PC-9 (cell line): ENCODE measurements around the gene SLC44A4. TPM values are rescaled to one million over a fixed set of nuclear protein-coding genes. Genes with fewer than 3 reads are reported as not detected.

ENCODE experiments used
- BruUV-seq: library from RNA; stranded (reverse); fragments of 400-500 nt; replicated peaks from 2 replicates; lab custom pipeline; 2021; lab: Mats Ljungman, UMichigan
- CTCF ChIA-PET: fragments of 300-600 bp; sonication (Branson Sonifier 250); formaldehyde crosslinking; loops from one replicate; lab custom pipeline; 2022; ENCODE audit warnings: antibody characterized with exemption; lab: Charles Lee
- POLR2A ChIA-PET: fragments of 300-600 bp; sonication (Branson Sonifier 250); formaldehyde crosslinking; loops from one replicate; lab custom pipeline; 2022; ENCODE audit warnings: antibody characterized with exemption; ENCODE audit not compliant: unreplicated experiment; lab: Charles Lee
- DNase-seq, 2 experiments: peaks; one replicate each; pipeline versions ENCODE4 v3.0.0 to v3.0.0-alpha.2; 2015 to 2022; ENCODE audit warnings: mixed read lengths in 1 of 2
- H2AFZ ChIP-seq: fragments of 200-600 bp; sonication (generic); 2 replicates; pipeline ENCODE4 v1.8.1; 2017; ENCODE audit warnings: antibody characterized with exemption
- H3F3A ChIP-seq: fragments of 200-600 bp; sonication (generic); 2 replicates; pipeline ENCODE4 v1.8.1; 2017; ENCODE audit warnings: antibody characterized with exemption, mild to moderate bottlenecking, low read depth; ENCODE audit not compliant: insufficient read depth
- H3K27ac ChIP-seq: fragments of 200-600 bp; sonication (generic); 2 replicates; pipeline ENCODE4 v1.6.1; 2016; ENCODE audit warnings: mixed run types
- H3K27me3 ChIP-seq: fragments of 200-600 bp; sonication (generic); 2 replicates; pipeline ENCODE4 v1.6.1; 2016; ENCODE audit warnings: low read depth, mixed run types; ENCODE audit not compliant: insufficient read depth
- H3K36me3 ChIP-seq: fragments of 200-600 bp; sonication (generic); 2 replicates; pipeline ENCODE4 v1.6.1; 2016; ENCODE audit warnings: low read depth, mixed run types
- H3K4me1 ChIP-seq: fragments of 200-600 bp; sonication (generic); replicated peaks from 2 replicates; pipeline ENCODE4 v1.6.1; 2016; ENCODE audit warnings: mixed run types; ENCODE audit not compliant: insufficient read depth
- H3K4me2 ChIP-seq: fragments of 200-600 bp; sonication (generic); 2 replicates; pipeline ENCODE4 v1.6.1; 2017; ENCODE audit warnings: mixed run types
- H3K4me3 ChIP-seq: fragments of 200-600 bp; sonication (generic); 2 replicates; pipeline ENCODE4 v1.6.1; 2016; ENCODE audit warnings: mixed run types
- H3K79me2 ChIP-seq: fragments of 200-600 bp; sonication (generic); 2 replicates; pipeline ENCODE4 v1.6.1; 2017; ENCODE audit warnings: low read depth, mixed run types
- H3K9me2 ChIP-seq: fragments of 200-600 bp; sonication (generic); 2 replicates; pipeline ENCODE4 v1.8.1; 2017; ENCODE audit warnings: mild to moderate bottlenecking; ENCODE audit not compliant: insufficient read depth
- H3K9me3 ChIP-seq: fragments of 200-600 bp; sonication (generic); 2 replicates; pipeline ENCODE4 v1.8.1; 2016; ENCODE audit warnings: low read depth; ENCODE audit not compliant: insufficient read depth
- H4K20me1 ChIP-seq: fragments of 200-600 bp; sonication (generic); 2 replicates; pipeline ENCODE4 v1.8.1; 2017; ENCODE audit not compliant: insufficient read depth
- CTCF ChIP-seq: fragments of 200-600 bp; sonication (generic); conservative IDR thresholded peaks from 2 replicates; pipeline ENCODE4 v1.6.1; 2017; ENCODE audit warnings: mixed run types, antibody characterized with exemption, mild to moderate bottlenecking, moderate library complexity
- EZH2 ChIP-seq: fragments of 200-600 bp; sonication (generic); IDR thresholded peaks from 2 replicates; pipeline ENCODE4 v1.8.0; 2017; ENCODE audit warnings: antibody characterized with exemption, low read depth
- intact Hi-C: fragments of 100-400 bp; cut with micrococcal nuclease; formaldehyde crosslinking; loops from one replicate; pipeline ENCODE4 v1.10.0; 2022; ENCODE audit not compliant: unreplicated experiment
- total RNA-seq: library from RNA; stranded (reverse); gene quantifications from 2 replicates; pipeline ENCODE4 v1.2.3, GENCODE V29; 2021

The SLC44A4 gene
- total RNA-seq, 1 experiment from 2014 or later, result 44.4 TPM

DNA sequence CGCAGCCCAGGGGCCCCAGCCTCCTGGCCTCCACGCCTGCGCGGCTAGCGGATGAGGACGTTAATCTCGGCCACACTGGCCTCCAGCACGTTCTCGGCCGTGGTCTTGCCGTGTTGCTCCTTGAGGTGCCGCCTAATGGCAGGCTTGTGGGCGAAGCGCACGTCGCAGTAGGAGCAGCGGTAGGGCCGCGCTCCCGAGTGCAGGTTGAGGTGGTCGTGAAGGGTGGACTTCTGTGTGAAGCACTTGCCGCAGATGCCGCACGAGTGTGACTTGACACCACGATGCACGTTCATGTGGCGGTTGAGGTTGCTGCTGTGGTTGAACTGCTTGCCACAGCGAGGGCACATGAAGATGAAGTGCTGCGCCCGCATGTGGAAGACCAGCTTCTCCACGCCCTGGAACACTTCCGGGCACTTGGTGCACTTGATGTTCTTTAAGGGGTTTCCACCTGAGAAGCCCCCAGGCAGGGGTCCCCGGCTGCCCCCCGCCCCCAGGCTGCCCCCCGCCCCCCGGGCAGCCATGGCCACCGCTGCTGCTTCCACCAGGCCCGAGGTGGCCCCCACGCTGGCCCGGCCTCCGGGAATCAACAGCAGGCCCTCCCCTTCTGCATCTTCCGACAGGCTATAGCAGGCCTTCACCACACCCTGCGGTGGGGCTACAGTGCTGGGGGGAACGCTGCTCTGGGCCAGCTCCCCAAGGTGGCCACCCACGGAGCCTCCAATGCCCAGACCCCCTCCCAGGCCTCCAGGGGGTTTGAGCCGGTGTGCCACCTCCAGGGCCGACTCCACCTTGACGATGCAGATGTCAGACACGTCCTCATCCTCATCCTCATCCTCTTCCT, 21.3 kb upstream of the SLC44A4 start:
- H3F3A ChIP-seq, result peaks cover 40% of the 10 kb centered on the region
- no peaks in the 10 kb centered on the region for H3K9me3 ChIP-seq
- H3K36me3 ChIP-seq, result peaks cover 7% of the 10 kb centered on the region; the same call in 1 of the 2 replicates
- H3K9me2 ChIP-seq, result no peaks in the 10 kb centered on the region
- intact Hi-C loops, result loop anchor here (5.0 kb wide), 2 partner anchors 68 to 218 kb away; partner anchors contain the start of gene LY6G5C
- no peak overlapping the region for H3K4me2 ChIP-seq
- no peak overlapping the region for H2AFZ ChIP-seq
- no peaks in the 10 kb centered on the region for H4K20me1 ChIP-seq
- H3K27me3 ChIP-seq, result no peaks in the 10 kb centered on the region
- H3K27ac ChIP-seq, result no peak overlapping the region
- CTCF ChIA-PET, result no interaction called here
- TF ChIP-seq EZH2 (no peak), CTCF (no peak)
- H3K4me3 ChIP-seq, result no peak overlapping the region
- H3K79me2 ChIP-seq, result peaks cover 30% of the 10 kb centered on the region
- BruUV-seq, result no TSS peak
- DNase-seq, result no peak
- peaks cover 28% of the 10 kb centered on the region for H3K4me1 ChIP-seq
- POLR2A ChIA-PET, result interaction anchor here (0.6 kb wide), 1 partner anchor 122 kb away, joined by 3 read pairs; no protein-coding TSS in a partner anchor

DNA sequence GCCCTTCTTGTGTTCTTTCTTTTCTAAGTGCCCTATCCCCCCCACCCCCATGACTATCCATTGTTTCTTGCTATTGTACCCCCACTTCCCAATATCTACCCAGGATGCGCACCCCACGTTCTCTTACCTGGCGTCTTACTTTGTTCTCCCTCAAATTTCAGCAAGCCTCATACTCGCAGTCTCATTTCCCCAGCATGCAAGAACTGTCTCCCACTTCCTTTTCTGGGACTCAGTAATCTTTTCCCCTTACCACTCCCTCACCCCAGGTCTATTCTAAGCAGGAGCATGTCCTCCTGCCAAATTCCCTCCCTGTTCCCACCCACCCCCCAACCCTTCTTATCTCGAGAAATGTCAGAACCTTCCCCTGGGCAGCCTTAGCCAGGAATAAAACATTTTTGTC, 20.4 kb upstream of the SLC44A4 start:
- DNase-seq, result no peak
- intact Hi-C loops, result loop anchor here (5.0 kb wide), 2 partner anchors 67 to 217 kb away; partner anchors contain the start of gene LY6G5C
- no peak overlapping the region for H2AFZ ChIP-seq
- peaks cover 40% of the 10 kb centered on the region for H3F3A ChIP-seq
- no peaks in the 10 kb centered on the region for H4K20me1 ChIP-seq
- H3K9me2 ChIP-seq, result no peaks in the 10 kb centered on the region
- BruUV-seq, result no TSS peak
- no peak for TF ChIP-seq EZH2
- no peak for TF ChIP-seq CTCF
- H3K4me3 ChIP-seq, result no peak overlapping the region
- H3K27me3 ChIP-seq, result no peaks in the 10 kb centered on the region
- ChIA-PET CTCF (no interaction called here), POLR2A (no interaction called here)
- H3K4me2 ChIP-seq, result peak overlapping the region; percentile 91
- peaks cover 28% of the 10 kb centered on the region for H3K4me1 ChIP-seq
- H3K9me3 ChIP-seq, result no peaks in the 10 kb centered on the region
- H3K27ac ChIP-seq, result no peak overlapping the region
- H3K36me3 ChIP-seq, result peaks cover 11% of the 10 kb centered on the region; the same call in 1 of the 2 replicates
- H3K79me2 ChIP-seq, result peaks cover 30% of the 10 kb centered on the region

- DNase-seq, result peak; percentile 21 to 75
- H3K9me2 ChIP-seq, result no peaks in the 10 kb centered on the region
- peaks cover 12% of the 10 kb centered on the region; the same call in 1 of the 2 replicates for H3K36me3 ChIP-seq
- peaks cover 40% of the 10 kb centered on the region for H3F3A ChIP-seq
- intact Hi-C loops, result loop anchor here (5.0 kb wide), 2 partner anchors 66 to 216 kb away; partner anchors contain the start of gene LY6G5C
- ChIA-PET CTCF (interaction anchor here (0.5 to 0.8 kb wide), 3 partner anchors 30 to 128 kb away, joined by 3 to 4 read pairs (median 3); no protein-coding TSS in a partner anchor), POLR2A (interaction anchor here (0.6 to 1.4 kb wide), 10 partner anchors 36 to 953 kb away, joined by 3 to 18 read pairs (median 6); partner anchors contain the start of genes CLIC1, HSPA1B and NEU1)
- H3K27me3 ChIP-seq, result no peaks in the 10 kb centered on the region
- H4K20me1 ChIP-seq, result no peaks in the 10 kb centered on the region
- H3K4me3 ChIP-seq, result peak overlapping the region; percentile 73
- H3K79me2 ChIP-seq, result peaks cover 30% of the 10 kb centered on the region
- peaks cover 28% of the 10 kb centered on the region for H3K4me1 ChIP-seq
- peak overlapping the region; percentile 91 for H3K4me2 ChIP-seq
- no peaks in the 10 kb centered on the region for H3K9me3 ChIP-seq
- TF ChIP-seq CTCF (no peak), EZH2 (no peak)
- 0 out of 2 replicates have a peak overlapping the region, but pooled peaks have one; percentile 44 for H3K27ac ChIP-seq
- BruUV-seq, result no TSS peak
- H2AFZ ChIP-seq, result peak overlapping the region; percentile 83
Observed at GRCh38 chr6:31898383-31899011, 19.7 kb upstream of the SLC44A4 start.
